ENCODE measurements around the gene FIGNL2.

Gene FIGNL2

DNA sequence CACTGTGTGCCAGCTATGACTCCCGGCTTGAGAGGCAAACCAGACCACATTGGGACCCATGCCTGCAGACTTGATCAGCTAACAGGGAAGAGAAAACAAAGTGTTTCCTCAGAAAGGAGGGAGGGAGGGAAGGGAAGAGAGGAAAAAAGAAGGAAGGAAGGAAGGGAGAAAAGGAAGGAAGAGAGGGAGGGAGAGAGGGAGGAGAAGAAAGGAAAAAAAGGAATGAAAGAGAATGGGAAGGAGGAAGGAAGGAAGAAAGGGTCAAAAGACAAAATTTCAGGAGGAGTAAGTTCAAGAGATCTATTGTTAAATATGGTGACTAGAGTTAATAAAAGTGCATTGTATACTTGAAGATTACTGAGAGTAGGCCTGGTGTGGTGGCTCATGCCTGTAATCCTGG lies 18.9 kb downstream of the FIGNL2 start:
- no peak overlapping the region for H3K4me3 ChIP-seq (ENCODE audit: low read depth in 1 of 2, low read length in 1 of 2)
- no peak for TF ChIP-seq CTCF (IDR thresholded peaks at IDR 0.05)
- H3K27ac ChIP-seq = no peak overlapping the region
- H3K36me3 ChIP-seq = no peaks in the 10 kb centered on the region
- H3K9me3 ChIP-seq = no peaks in the 10 kb centered on the region
- peaks cover 14 to 24% of the 10 kb centered on the region in 2 experiments for H3K4me1 ChIP-seq (ENCODE audit: control insufficient read depth in 1 of 2, insufficient read depth in 1 of 2, low read depth in 1 of 2, low read length in 1 of 2)
- H3K27me3 ChIP-seq = peaks cover 70% of the 10 kb centered on the region

DNA sequence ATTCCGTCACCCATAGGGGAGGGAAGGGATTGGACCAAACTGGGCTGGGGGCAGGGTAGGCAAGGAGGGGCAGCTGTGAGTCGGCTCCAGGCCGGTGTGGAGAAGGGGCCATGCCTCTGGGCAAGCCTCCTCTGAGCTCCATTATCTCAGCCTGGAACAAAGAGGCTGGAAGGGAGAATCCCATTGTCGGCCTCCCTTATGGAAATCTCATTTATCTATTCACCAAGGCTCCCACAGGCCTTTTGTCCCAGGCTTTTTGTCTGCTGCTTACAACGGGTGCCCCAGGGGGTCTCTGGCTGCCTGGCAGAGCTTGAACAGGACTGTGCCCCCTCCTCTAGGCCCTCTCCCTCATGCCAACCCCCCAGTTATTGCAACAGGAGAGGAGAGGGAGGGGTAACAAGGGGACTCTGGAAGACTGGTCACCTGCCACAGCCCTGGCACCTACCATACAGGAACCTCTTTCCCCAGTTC lies 19.5 kb downstream of the FIGNL2 start:
- H3K4me1 ChIP-seq (ENCODE audit: control insufficient read depth in 1 of 2, insufficient read depth in 1 of 2, low read depth in 1 of 2, low read length in 1 of 2) = peaks cover 14 to 24% of the 10 kb centered on the region in 2 experiments
- H3K27me3 ChIP-seq = peaks cover 68% of the 10 kb centered on the region

DNA sequence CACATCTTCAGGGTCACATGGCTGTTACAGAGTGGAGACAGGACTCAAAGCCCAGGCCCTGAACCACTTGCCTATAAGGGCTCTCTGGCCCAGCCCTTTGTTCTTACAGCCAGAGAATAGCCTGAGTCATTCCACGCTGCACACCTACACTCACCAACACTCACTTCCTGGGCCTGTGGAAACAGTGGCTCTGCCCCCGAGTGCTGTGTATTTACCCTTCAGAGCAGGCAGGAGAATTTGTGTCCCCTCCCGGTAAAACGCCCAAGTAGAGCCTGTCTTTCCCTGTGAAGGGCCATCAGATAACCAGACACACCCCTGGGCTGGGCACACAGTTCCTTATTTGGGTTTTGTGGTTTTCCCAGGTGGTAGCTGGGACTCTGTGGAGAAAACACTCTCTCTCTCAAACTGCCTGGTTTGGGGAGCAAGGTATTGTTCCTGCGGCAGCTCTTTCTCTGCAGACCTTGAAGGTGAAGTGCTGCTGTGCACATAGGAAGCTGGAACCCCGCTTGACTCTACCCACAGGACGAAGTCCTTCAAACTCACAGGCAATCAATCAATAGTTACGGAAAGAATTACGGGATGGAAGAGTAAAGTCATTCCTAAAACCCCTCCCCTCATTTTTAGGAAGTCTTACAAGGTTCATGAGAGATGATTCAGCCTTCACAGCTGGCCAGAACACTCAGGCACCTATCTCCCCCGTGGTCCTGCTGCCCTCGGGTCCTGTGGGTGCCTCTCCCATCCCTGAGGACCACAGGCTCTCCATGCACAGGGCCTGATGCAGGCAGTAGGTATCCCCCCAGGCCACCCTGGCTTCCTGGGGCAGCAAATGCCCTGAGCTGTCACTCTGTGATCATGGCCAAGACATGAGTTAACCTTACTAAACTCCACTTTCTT lies 20.3 kb downstream of the FIGNL2 start:
- H3K4me1 ChIP-seq (ENCODE audit: control insufficient read depth in 1 of 2, insufficient read depth in 1 of 2, low read depth in 1 of 2, low read length in 1 of 2) = peaks cover 14 to 24% of the 10 kb centered on the region in 2 experiments
- H3K27me3 ChIP-seq = peaks cover 66% of the 10 kb centered on the region
- no peaks in the 10 kb centered on the region for H3K36me3 ChIP-seq
- no peaks in the 10 kb centered on the region for H3K9me3 ChIP-seq
- no peak for TF ChIP-seq CTCF (IDR thresholded peaks at IDR 0.05)
- no peak overlapping the region for H3K27ac ChIP-seq
- H3K4me3 ChIP-seq (ENCODE audit: low read depth in 1 of 2, low read length in 1 of 2) = no peak overlapping the region

More for the DNA sequence above, 19.5 kb downstream of the FIGNL2 start:
- H3K4me3 ChIP-seq (ENCODE audit: low read depth in 1 of 2, low read length in 1 of 2) = no peak overlapping the region
- H3K27ac ChIP-seq = no peak overlapping the region
- H3K36me3 ChIP-seq = no peaks in the 10 kb centered on the region
- no peak for TF ChIP-seq CTCF (IDR thresholded peaks at IDR 0.05)
- no peaks in the 10 kb centered on the region for H3K9me3 ChIP-seq

DNA sequence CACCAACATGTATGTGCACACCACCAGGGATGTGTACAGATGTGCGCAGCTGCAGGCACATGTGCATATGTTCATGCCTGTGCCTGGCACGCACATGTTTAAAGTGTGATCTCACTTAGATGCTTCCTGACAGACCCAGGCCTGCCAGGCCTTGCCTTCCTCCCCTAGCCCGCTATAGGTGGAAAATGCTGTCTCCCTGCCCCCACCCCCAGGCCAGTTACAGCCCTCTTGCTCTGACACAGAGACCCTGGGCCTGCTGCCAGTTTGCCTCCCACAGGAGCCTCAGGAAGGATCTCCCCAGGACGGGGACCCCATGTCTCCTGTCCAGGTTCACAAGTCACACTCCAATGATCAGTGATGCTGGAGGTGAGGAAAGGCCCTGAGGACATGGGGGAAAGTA lies 21.6 kb downstream of the FIGNL2 start:
- no peaks in the 10 kb centered on the region for H3K36me3 ChIP-seq
- no peak for TF ChIP-seq CTCF (IDR thresholded peaks at IDR 0.05)
- H3K27me3 ChIP-seq = peaks cover 66% of the 10 kb centered on the region
- H3K4me1 ChIP-seq (ENCODE audit: control insufficient read depth in 1 of 2, insufficient read depth in 1 of 2, low read depth in 1 of 2, low read length in 1 of 2) = peaks cover 6 to 13% of the 10 kb centered on the region in 2 experiments
- H3K9me3 ChIP-seq = no peaks in the 10 kb centered on the region
- H3K27ac ChIP-seq = no peak overlapping the region
- H3K4me3 ChIP-seq (ENCODE audit: low read depth in 1 of 2, low read length in 1 of 2) = no peak overlapping the region

DNA sequence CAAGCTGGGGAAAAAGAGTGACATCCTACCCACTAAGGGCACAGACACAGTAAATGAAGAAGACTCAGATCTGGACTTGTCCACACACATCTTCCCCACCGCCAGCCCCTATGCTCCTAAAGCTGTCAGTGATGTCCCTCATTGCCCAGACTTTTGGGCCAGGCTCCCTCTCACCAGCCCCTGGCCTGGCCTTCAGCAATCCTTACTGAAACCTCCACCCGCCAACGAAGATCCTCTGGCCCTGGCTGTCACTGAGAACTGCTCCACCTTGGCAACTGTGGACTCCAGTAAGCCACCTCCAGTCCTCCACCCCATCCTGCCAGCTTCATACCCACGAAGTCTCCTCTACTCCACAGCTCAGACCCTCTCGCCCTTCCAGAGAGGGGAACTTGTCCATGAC lies 23.3 kb downstream of the FIGNL2 start:
- no peak overlapping the region for H3K27ac ChIP-seq
- no peak for TF ChIP-seq CTCF (IDR thresholded peaks at IDR 0.05)
- no peaks in the 10 kb centered on the region for H3K36me3 ChIP-seq
- no peaks in the 10 kb centered on the region for H3K9me3 ChIP-seq
- peaks cover 16 to 27% of the 10 kb centered on the region in 2 experiments for H3K4me1 ChIP-seq (ENCODE audit: control insufficient read depth in 1 of 2, insufficient read depth in 1 of 2, low read depth in 1 of 2, low read length in 1 of 2)
- H3K4me3 ChIP-seq (ENCODE audit: low read depth in 1 of 2, low read length in 1 of 2) = no peak overlapping the region
- H3K27me3 ChIP-seq = peaks cover 70% of the 10 kb centered on the region
